IgD-negative memory B cell (primary cell): ENCODE data around the gene MAN1C1. TPM values are rescaled to one million over a fixed set of nuclear protein-coding genes. Genes with fewer than 3 reads are reported as not detected.

Source experiments
- H3K27ac Mint-ChIP-seq, 3 donors: one replicate each; pipeline ENCODE4 v1.8.0; 2020 to 2022; ENCODE audit warnings: mild to moderate bottlenecking in 3 of 3, mixed read lengths in 3 of 3, moderate library complexity in 1 of 3
- H3K27me3 Mint-ChIP-seq: one replicate; pipeline ENCODE4 v1.8.0; 2021; ENCODE audit warnings: mixed read lengths
- H3K36me3 Mint-ChIP-seq: one replicate; pipeline ENCODE4 v1.8.0; 2020; ENCODE audit warnings: mild to moderate bottlenecking, mixed read lengths
- H3K4me1 Mint-ChIP-seq, 3 donors: one replicate each; pipeline ENCODE4 v1.8.0; 2020 to 2022; ENCODE audit warnings: mixed read lengths in 3 of 3, mild to moderate bottlenecking in 1 of 3
- H3K4me3 Mint-ChIP-seq, 4 donors: one replicate each; pipeline ENCODE4 v1.8.0; 2020 to 2022; ENCODE audit warnings: mild to moderate bottlenecking in 4 of 4, mixed read lengths in 4 of 4, moderate library complexity in 3 of 4
- H3K9me3 Mint-ChIP-seq, 3 donors: one replicate each; pipeline ENCODE4 v1.8.0; 2020 to 2021; ENCODE audit warnings: mixed read lengths in 3 of 3, mild to moderate bottlenecking in 1 of 3
- polyA plus RNA-seq: library from polyadenylated mRNA; unstranded; fragments of 300-500 nt; fragmentation: Illumina TruSeq; gene quantifications from one replicate; pipeline ENCODE4 v1.2.3, GENCODE V29; 2021

Gene MAN1C1
- polyA plus RNA-seq, 1 donor from 2014 or later, result 0.49 TPM

- Mint-ChIP-seq H3K27me3 (peaks cover 22% of the 10 kb centered on the region), H3K4me1 (peaks cover 14 to 16% (median 16%) of the 10 kb centered on the region in 3 donors), H3K4me3 (peak overlapping the region in 3 of 4 donors; percentile 21 to 78 (median 51)), H3K9me3 (no peaks in the 10 kb centered on the region), H3K27ac (peak overlapping the region in 2 of 3 donors; percentile 7 to 65), H3K36me3 (no peaks in the 10 kb centered on the region)
Observed at GRCh38 chr1:25615172-25615541, 1.4 kb upstream of the MAN1C1 start.

GRCh38 chr1:25615563-25616094 is 962 bp upstream of the MAN1C1 start:
- Mint-ChIP-seq H3K27ac (peak overlapping the region; percentile 7 to 76 (median 65)), H3K9me3 (no peaks in the 10 kb centered on the region), H3K27me3 (peaks cover 23% of the 10 kb centered on the region), H3K4me1 (peaks cover 14 to 19% (median 16%) of the 10 kb centered on the region in 3 donors), H3K36me3 (no peaks in the 10 kb centered on the region), H3K4me3 (peak overlapping the region; percentile 51 to 89 (median 72))

- no peak overlapping the region for H3K27ac Mint-ChIP-seq
- H3K9me3 Mint-ChIP-seq, result no peaks in the 10 kb centered on the region
- no peaks in the 10 kb centered on the region for H3K36me3 Mint-ChIP-seq
- H3K27me3 Mint-ChIP-seq, result peaks cover 25% of the 10 kb centered on the region
- H3K4me3 Mint-ChIP-seq, result peak overlapping the region in 2 of 4 donors; percentile 63 to 69
- peaks cover 14 to 22% (median 16%) of the 10 kb centered on the region in 3 donors for H3K4me1 Mint-ChIP-seq
Observed at GRCh38 chr1:25616987-25617624, 515 bp downstream of the MAN1C1 start.

GRCh38 chr1:25617625-25618432 is 1.2 kb downstream of the MAN1C1 start:
- Mint-ChIP-seq H3K27ac (peak overlapping the region in 1 of 3 donors; percentile 83), H3K4me3 (peak overlapping the region; percentile 50 to 86 (median 78)), H3K27me3 (peaks cover 28% of the 10 kb centered on the region), H3K4me1 (peaks cover 14 to 22% (median 16%) of the 10 kb centered on the region in 3 donors), H3K36me3 (no peaks in the 10 kb centered on the region), H3K9me3 (no peaks in the 10 kb centered on the region)

GRCh38 chr1:25618433-25618808 is 1.8 kb downstream of the MAN1C1 start:
- Mint-ChIP-seq H3K27me3 (peaks cover 28% of the 10 kb centered on the region), H3K36me3 (no peaks in the 10 kb centered on the region), H3K9me3 (no peaks in the 10 kb centered on the region), H3K27ac (peak overlapping the region; percentile 48 to 83 (median 54)), H3K4me1 (peaks cover 14 to 22% (median 16%) of the 10 kb centered on the region in 3 donors), H3K4me3 (peak overlapping the region; percentile 50 to 80 (median 78))

GRCh38 chr1:25619101-25619890 is 2.7 kb downstream of the MAN1C1 start:
- peak overlapping the region in 3 of 4 donors; percentile 77 to 80 (median 78) for H3K4me3 Mint-ChIP-seq
- H3K4me1 Mint-ChIP-seq, result peaks cover 12 to 20% (median 13%) of the 10 kb centered on the region in 3 donors
- no peaks in the 10 kb centered on the region for H3K9me3 Mint-ChIP-seq
- peaks cover 28% of the 10 kb centered on the region for H3K27me3 Mint-ChIP-seq
- H3K27ac Mint-ChIP-seq, result peak overlapping the region in 2 of 3 donors; percentile 48 to 54
- H3K36me3 Mint-ChIP-seq, result no peaks in the 10 kb centered on the region

GRCh38 chr1:25620211-25620610 is 3.6 kb downstream of the MAN1C1 start:
- Mint-ChIP-seq H3K4me3 (peak overlapping the region in 3 of 4 donors; percentile 29 to 78 (median 77)), H3K36me3 (no peaks in the 10 kb centered on the region), H3K9me3 (no peaks in the 10 kb centered on the region), H3K27ac (peak overlapping the region in 1 of 3 donors; percentile 54), H3K27me3 (peaks cover 30% of the 10 kb centered on the region), H3K4me1 (peaks cover 10 to 18% (median 12%) of the 10 kb centered on the region in 3 donors)

- peaks cover 5 to 12% (median 7%) of the 10 kb centered on the region in 3 donors for H3K4me1 Mint-ChIP-seq
- no peak overlapping the region for H3K27ac Mint-ChIP-seq
- peaks cover 0 to under 1% (median 0%) of the 10 kb centered on the region in 3 donors for H3K9me3 Mint-ChIP-seq
- peaks cover 36% of the 10 kb centered on the region for H3K27me3 Mint-ChIP-seq
- H3K36me3 Mint-ChIP-seq, result no peaks in the 10 kb centered on the region
- peak overlapping the region in 2 of 4 donors; percentile 77 to 78 for H3K4me3 Mint-ChIP-seq
Observed at GRCh38 chr1:25620701-25621350, 4.2 kb downstream of the MAN1C1 start.

GRCh38 chr1:25621876-25622275 is 5.3 kb downstream of the MAN1C1 start:
- H3K4me3 Mint-ChIP-seq, result no peak overlapping the region
- H3K27ac Mint-ChIP-seq, result no peak overlapping the region
- H3K27me3 Mint-ChIP-seq, result peaks cover 43% of the 10 kb centered on the region
- H3K36me3 Mint-ChIP-seq, result no peaks in the 10 kb centered on the region
- peaks cover 0 to 3% (median 0%) of the 10 kb centered on the region in 3 donors for H3K9me3 Mint-ChIP-seq
- peaks cover 4 to 11% (median 6%) of the 10 kb centered on the region in 3 donors for H3K4me1 Mint-ChIP-seq

GRCh38 chr1:25622531-25622930 is 5.9 kb downstream of the MAN1C1 start:
- H3K9me3 Mint-ChIP-seq, result peaks cover 0 to 3% (median 0%) of the 10 kb centered on the region in 3 donors
- peak overlapping the region in 1 of 4 donors; percentile 1 for H3K4me3 Mint-ChIP-seq
- no peaks in the 10 kb centered on the region for H3K36me3 Mint-ChIP-seq
- H3K4me1 Mint-ChIP-seq, result peaks cover 4 to 11% (median 6%) of the 10 kb centered on the region in 3 donors
- peak overlapping the region in 1 of 3 donors; percentile 63 for H3K27ac Mint-ChIP-seq
- peaks cover 47% of the 10 kb centered on the region for H3K27me3 Mint-ChIP-seq

GRCh38 chr1:25623007-25623406 is 6.4 kb downstream of the MAN1C1 start:
- Mint-ChIP-seq H3K4me1 (peaks cover 4 to 11% (median 6%) of the 10 kb centered on the region in 3 donors), H3K27ac (peak overlapping the region in 2 of 3 donors; percentile 59 to 63), H3K4me3 (peak overlapping the region in 1 of 4 donors; percentile 1), H3K9me3 (peaks cover 0 to 3% (median 0%) of the 10 kb centered on the region in 3 donors), H3K27me3 (peaks cover 47% of the 10 kb centered on the region), H3K36me3 (no peaks in the 10 kb centered on the region)

GRCh38 chr1:25623731-25624130 is 7.1 kb downstream of the MAN1C1 start:
- Mint-ChIP-seq H3K4me3 (no peak overlapping the region), H3K27me3 (peaks cover 44% of the 10 kb centered on the region), H3K36me3 (no peaks in the 10 kb centered on the region), H3K9me3 (peaks cover 0 to 3% (median 0%) of the 10 kb centered on the region in 3 donors), H3K4me1 (peaks cover 2 to 8% (median 6%) of the 10 kb centered on the region in 3 donors), H3K27ac (no peak overlapping the region)

GRCh38 chr1:25624156-25624555 is 7.6 kb downstream of the MAN1C1 start:
- peaks cover 0 to 3% (median 0%) of the 10 kb centered on the region in 3 donors for H3K9me3 Mint-ChIP-seq
- H3K36me3 Mint-ChIP-seq, result no peaks in the 10 kb centered on the region
- peaks cover 45% of the 10 kb centered on the region for H3K27me3 Mint-ChIP-seq
- peaks cover 4 to 11% (median 5%) of the 10 kb centered on the region in 3 donors for H3K4me1 Mint-ChIP-seq
- H3K27ac Mint-ChIP-seq, result no peak overlapping the region
- no peak overlapping the region for H3K4me3 Mint-ChIP-seq

GRCh38 chr1:25624604-25625003 is 8.0 kb downstream of the MAN1C1 start:
- Mint-ChIP-seq H3K9me3 (peaks cover 0 to 3% (median 0%) of the 10 kb centered on the region in 3 donors), H3K36me3 (no peaks in the 10 kb centered on the region), H3K4me1 (peaks cover 5 to 12% (median 6%) of the 10 kb centered on the region in 3 donors), H3K27me3 (peaks cover 48% of the 10 kb centered on the region), H3K27ac (no peak overlapping the region), H3K4me3 (no peak overlapping the region)
